ENCODE results near the gene PLPP1.

Gene PLPP1

DNA sequence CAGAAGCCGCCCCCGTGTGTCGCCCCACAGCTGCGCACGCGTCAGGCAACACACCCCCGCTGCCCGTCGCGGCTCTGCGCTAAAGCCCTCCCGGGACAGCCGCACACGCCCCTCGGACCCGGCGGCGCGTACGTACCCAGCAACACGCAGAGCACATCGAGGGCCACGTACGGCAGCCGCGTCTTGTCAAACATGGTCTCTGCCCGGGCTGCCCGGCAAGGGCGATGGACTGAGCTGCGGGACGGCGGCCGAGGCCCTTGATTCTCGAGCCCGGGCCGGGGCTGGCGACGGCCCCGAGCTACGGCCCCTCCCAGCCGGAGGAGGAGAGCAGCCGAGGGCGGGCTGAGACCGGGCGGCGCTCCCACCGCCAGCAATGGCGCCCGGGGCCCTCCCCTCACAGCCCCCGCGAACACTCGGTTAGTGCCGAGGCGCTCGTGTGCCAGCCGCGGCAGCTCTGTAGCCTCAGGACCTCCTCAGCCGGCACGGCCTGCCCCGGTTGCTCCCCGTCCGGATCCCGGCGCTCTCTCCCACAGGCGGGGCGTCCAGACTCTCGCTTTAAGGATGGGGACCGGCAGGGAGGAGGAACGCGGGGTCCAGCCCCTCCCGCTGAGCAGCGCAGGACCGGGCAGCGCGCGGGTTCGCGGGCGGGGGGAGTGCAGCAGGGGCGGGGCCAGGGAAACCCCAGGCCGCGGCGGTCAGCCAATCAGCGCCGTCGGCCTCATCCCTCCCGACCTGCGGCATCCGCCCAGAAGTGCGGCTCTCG, at the start of gene PLPP1:
Gene PLPP1 (minus strand): TSS at position 529 of the 763 bp plus-strand sequence. CDS start 335 bp downstream, at position 194.
- H3K9me3 Mint-ChIP-seq, result no peaks in the 10 kb centered on the region
- peak; percentile 94 for DNase-seq
- H3K27ac Mint-ChIP-seq, result peak within 1 kb of the TSS; percentile 96
- peaks cover 36% of the 10 kb centered on the region for H3K4me1 Mint-ChIP-seq
- no peaks in the 10 kb centered on the region for H3K27me3 Mint-ChIP-seq (ENCODE audit: low read depth, poor library complexity)
- peak within 1 kb of the TSS; percentile 92 for H3K4me3 Mint-ChIP-seq
- peaks cover 19% of the 10 kb centered on the region for H3K36me3 Mint-ChIP-seq (ENCODE audit: low read depth)
- TF ChIP-seq, protein P1, sequence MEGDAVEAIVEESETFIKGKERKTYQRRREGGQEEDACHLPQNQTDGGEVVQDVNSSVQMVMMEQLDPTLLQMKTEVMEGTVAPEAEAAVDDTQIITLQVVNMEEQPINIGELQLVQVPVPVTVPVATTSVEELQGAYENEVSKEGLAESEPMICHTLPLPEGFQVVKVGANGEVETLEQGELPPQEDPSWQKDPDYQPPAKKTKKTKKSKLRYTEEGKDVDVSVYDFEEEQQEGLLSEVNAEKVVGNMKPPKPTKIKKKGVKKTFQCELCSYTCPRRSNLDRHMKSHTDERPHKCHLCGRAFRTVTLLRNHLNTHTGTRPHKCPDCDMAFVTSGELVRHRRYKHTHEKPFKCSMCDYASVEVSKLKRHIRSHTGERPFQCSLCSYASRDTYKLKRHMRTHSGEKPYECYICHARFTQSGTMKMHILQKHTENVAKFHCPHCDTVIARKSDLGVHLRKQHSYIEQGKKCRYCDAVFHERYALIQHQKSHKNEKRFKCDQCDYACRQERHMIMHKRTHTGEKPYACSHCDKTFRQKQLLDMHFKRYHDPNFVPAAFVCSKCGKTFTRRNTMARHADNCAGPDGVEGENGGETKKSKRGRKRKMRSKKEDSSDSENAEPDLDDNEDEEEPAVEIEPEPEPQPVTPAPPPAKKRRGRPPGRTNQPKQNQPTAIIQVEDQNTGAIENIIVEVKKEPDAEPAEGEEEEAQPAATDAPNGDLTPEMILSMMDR (IDR thresholded peaks at IDR 0.05), result no peak

DNA sequence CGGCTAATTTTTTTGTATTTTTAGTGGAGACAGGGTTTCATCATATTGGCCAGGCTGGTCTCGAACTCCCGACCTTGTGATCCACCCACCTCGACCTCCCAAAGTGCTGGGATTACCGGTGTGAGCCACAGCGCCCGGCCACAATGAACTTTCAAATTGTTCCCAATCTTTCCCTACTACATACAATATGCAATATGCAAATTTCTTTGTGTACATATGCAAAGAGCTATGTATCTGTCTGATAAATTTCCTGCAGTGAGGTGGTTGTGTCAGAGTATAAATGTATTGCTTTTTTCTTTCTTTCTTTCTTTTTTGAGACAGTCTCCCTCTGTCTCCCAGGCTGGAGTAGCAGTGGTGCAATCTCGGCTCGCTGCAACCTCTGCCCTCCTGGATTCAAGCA, 48.8 kb upstream of the PLPP1 start:
- TF ChIP-seq, protein P1 (IDR thresholded peaks at IDR 0.05), result no peak
- Mint-ChIP-seq H3K4me1 (no peaks in the 10 kb centered on the region), H3K27ac (no peak overlapping the region), H3K36me3 (ENCODE audit: low read depth) (no peaks in the 10 kb centered on the region), H3K9me3 (no peaks in the 10 kb centered on the region), H3K4me3 (no peak overlapping the region), H3K27me3 (ENCODE audit: low read depth, poor library complexity) (no peaks in the 10 kb centered on the region)
- DNase-seq, result no peak

DNA sequence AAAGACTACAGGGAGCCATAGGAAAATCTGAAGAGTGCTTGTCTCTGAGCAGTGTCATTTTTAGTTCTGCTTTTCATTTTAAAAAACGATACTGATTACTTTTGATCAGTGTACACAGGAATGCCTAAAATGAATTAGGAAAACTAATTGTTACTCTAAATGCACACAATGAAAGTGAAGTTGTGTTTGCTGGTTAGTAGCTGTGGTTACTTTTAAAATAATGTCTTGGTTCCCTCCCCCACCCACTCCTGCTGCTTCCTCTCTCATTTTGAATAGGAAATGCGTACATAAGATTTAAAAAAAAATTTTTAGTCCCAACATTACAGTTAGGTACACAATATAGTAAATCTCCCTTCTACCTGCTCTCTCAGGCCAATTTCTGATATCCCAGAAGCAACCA, 47.5 kb upstream of the PLPP1 start:
- peak overlapping the region; percentile 8 for H3K27ac Mint-ChIP-seq
- no peaks in the 10 kb centered on the region for H3K36me3 Mint-ChIP-seq (ENCODE audit: low read depth)
- H3K9me3 Mint-ChIP-seq, result no peaks in the 10 kb centered on the region
- H3K4me3 Mint-ChIP-seq, result no peak overlapping the region
- TF ChIP-seq, protein P1 (IDR thresholded peaks at IDR 0.05), result no peak
- no peaks in the 10 kb centered on the region for H3K27me3 Mint-ChIP-seq (ENCODE audit: low read depth, poor library complexity)
- H3K4me1 Mint-ChIP-seq, result no peaks in the 10 kb centered on the region
- DNase-seq, result no peak

DNA sequence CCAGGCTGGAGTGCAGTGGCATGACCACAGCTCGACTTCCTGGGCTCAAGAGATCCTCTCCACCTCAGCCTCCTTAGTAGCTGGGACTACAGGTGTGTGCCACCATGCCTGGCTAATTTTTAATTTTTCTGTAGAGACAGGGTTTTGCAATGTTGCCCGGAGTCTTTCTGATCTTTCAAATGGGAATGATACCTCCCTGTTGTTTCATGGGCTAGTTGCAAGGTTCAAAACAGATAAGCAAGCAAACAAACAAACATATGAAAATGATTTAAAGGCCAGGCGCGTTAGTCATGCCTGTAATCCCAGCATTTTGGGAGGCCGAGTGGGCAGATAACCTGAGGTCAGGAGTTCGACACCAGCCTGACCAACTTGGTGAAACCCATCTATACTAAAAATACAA, 45.3 kb upstream of the PLPP1 start:
- Mint-ChIP-seq H3K9me3 (no peaks in the 10 kb centered on the region), H3K4me3 (no peak overlapping the region), H3K4me1 (no peaks in the 10 kb centered on the region), H3K27ac (no peak overlapping the region), H3K36me3 (ENCODE audit: low read depth) (no peaks in the 10 kb centered on the region), H3K27me3 (ENCODE audit: low read depth, poor library complexity) (no peaks in the 10 kb centered on the region)
- TF ChIP-seq, protein P1 (IDR thresholded peaks at IDR 0.05), result no peak
- DNase-seq, result no peak

DNA sequence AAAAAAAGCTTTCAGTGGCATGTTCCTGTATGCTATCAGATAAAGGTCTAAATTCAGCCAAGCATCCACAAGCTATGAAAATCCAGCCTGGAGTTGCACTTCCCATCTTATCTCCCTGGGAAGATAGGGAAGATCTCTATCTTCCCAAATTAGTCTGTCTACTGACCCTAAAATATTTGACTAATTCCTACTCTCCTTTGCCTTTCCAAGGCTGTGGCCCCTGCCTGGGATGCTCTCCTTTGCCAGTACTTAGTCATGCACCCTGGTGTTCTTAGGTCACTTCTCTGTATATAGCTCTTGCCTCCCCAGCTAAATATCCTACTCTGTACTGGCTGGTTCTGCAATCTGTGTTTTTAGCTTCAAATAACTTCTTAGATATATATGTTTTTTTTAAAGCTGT, 44.0 kb upstream of the PLPP1 start:
- no peak overlapping the region for H3K4me3 Mint-ChIP-seq
- no peaks in the 10 kb centered on the region for H3K9me3 Mint-ChIP-seq
- no peak for DNase-seq
- TF ChIP-seq, protein P1 (IDR thresholded peaks at IDR 0.05), result no peak
- H3K36me3 Mint-ChIP-seq (ENCODE audit: low read depth), result no peaks in the 10 kb centered on the region
- no peaks in the 10 kb centered on the region for H3K27me3 Mint-ChIP-seq (ENCODE audit: low read depth, poor library complexity)
- H3K4me1 Mint-ChIP-seq, result no peaks in the 10 kb centered on the region
- peak overlapping the region; percentile 33 for H3K27ac Mint-ChIP-seq

Data from nephron progenitor cell (in vitro differentiated cells).